ENCODE data around the gene ZBTB8OS.
"Not testable (repeated sequence)": the region's sequence is repeated elsewhere in the genome, so short reads cannot be mapped to it uniquely, and the experiment has no call there.

ZBTB8OS gene

DNA sequence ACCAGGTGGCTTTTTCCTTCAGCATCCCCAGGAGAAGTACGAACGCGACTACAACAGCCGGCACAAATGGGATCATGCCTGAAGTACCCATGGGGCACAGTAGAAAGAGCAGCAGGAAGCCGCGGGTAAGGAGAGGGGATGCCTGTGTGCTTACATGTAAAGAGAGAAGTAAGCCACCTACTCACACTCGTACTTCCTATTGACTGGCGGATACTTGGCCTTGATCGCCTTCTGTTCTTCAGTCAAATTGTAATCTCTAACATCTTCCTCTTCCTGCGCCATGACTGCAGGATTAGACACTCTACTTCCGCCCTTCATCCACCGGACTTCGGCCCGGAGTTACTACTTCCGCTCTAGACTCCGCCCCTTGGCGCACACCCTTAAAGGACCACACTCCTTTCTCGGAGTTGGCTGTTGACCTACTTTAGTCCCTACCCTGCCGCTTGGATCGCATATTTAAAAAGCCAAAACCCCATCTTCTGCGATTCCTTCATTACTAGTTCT lies at the start of gene ZBTB8OS:
Gene ZBTB8OS, minus strand, starts transcription at position 303 of the 504 bp plus-strand sequence. Its CDS starts 21 bp downstream, at position 282.
- DNase-seq = peak; percentile 53

DNA sequence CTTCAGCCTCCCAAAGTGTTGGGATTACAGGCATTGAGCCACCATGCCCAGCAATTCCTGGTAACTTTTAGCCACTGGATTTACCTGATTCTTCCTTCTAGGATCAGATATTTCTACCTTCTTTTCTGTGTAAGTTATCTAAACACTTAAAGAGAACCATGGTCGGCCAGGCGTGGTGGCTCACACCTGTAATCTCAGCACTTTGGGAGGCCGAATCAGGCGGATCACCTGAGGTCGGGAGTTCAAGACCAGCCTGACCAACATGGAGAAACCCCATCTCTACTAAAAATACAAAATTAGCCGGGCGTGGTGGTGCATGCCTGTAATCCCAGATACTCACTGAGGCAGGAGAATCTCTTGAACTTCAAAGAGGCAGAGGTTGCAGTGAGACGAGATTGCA lies 46.6 kb upstream of the ZBTB8OS start:
- not testable (repeated sequence) for DNase-seq

DNA sequence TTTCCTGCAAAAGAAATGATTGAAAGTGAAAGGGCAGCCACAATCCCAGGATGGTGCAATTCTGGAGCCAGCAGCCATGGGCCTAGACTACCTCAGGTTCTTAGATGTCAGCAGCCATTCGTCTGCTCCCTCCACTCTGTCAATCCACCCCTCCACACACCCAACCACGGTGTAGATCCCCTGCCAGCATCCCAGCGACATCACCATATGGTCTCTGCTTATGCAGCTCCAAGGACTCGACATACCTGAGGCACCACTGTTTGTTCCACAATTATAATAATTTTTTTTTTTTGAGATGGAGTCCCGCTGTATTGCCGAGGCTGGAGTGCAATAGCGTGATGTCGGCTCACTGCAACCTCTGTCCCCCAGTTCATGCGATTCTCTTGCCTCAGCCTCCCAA lies 45.7 kb upstream of the ZBTB8OS start:
- DNase-seq = no peak

DNA sequence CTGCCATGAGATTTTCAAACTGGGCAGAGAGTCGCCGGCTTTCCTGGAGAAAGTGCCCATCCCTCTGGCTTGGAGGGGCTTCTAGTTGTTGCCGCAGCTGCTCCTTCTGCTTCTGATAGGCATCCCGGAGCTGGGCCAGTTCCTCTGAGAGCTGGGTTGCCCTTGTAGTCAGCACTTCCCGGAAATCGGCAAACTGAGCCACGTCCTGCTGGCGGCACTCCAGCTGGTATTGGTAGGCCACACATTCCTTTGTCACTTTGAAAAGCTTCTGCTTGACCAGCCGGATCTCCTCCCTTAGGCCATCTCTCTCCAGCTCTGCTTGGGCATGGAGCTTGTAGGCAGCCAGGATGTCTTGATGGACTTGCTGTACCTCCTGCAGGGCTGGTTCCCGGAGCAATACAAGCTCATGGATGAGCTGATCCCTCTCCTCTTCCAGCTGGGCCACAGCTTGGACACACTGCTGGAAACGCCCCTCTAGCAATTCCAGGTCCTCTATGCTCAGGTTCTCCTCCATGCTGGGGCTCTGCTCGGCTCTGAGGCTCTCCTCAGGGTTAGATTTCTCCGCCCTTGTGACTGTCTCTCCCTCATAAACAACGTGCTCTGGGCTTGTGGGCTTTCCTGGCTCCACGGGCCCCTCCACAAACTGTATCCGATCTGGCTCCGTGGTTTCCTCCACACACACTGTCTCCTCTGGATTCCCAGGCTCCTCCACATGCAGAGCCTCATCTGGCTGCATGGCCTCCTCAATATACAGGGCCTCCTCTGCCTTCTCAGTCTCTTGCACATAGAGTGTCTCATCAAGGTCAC lies 45.0 kb upstream of the ZBTB8OS start:
- DNase-seq = no peak

DNA sequence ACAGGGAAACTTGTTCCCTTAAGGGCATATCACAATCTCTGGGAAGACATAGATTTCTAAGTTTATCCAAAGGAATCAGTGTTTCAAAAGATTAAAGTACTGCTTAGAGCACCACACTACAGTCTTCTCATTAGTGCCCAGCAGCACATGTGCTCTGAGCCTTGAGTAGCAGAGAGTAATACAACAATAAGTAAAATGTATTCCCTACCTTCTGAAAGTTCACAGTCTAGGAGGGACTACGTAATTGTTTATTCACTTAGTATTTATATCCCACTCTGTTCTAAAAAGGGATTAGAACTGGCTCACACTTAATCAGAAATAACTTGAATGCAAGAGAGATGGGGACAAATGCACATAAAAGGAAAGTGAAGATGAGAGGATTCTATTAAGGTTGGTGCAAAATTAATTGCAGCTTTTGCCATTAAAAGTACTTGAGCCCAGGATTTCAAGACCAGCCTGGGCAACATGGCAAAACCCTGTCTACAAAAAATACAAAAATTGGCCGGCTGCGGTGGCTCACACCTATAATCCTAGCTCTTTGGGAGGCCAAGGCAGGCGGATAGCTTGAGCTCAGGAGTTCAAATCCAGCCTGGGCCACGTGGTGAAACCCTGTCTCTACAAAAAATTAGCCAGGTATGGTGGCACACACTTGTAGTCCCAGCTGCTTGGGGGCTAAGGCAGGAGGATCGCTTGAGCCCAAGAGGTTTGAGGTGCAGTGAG lies 43.3 kb upstream of the ZBTB8OS start:
- no peak for DNase-seq

DNA sequence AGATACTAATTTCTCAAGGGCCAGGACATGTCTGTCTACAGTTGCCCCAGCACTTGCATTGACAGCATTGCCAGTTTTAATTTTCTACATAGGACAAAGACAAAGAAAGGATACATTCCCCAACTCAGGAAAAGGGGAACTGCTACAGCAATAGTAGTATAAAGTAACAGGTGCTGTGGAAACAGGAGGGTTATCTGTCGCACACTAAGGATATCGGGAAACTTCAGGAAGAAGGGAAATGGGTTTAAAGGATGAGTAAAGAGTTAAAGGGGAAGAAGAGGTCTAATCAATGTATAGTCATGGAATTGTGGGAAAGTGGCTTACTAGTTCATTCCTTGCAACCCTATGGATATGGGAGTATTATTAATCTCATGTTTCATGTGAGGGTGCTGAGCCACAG lies 36.0 kb upstream of the ZBTB8OS start:
- DNase-seq = no peak

DNA sequence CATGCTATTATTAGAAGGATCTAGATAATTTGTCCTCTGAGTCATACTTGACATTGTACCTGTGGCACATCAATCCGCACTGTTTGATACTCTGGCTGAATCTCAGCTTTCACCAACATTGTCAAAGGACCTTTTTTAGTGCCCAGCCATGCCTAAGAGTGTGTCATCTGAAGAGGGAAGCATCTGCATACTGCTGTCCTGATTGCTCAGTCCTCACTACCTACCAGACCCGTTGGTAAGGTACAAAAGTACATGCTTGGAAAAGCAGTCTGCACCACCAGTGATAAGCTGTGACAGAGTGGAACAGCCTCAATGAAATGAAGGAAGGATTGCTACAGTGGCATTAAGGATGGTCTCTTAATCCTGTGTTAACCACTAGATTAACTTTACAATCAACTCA lies 35.1 kb upstream of the ZBTB8OS start:
- no peak for DNase-seq

DNA sequence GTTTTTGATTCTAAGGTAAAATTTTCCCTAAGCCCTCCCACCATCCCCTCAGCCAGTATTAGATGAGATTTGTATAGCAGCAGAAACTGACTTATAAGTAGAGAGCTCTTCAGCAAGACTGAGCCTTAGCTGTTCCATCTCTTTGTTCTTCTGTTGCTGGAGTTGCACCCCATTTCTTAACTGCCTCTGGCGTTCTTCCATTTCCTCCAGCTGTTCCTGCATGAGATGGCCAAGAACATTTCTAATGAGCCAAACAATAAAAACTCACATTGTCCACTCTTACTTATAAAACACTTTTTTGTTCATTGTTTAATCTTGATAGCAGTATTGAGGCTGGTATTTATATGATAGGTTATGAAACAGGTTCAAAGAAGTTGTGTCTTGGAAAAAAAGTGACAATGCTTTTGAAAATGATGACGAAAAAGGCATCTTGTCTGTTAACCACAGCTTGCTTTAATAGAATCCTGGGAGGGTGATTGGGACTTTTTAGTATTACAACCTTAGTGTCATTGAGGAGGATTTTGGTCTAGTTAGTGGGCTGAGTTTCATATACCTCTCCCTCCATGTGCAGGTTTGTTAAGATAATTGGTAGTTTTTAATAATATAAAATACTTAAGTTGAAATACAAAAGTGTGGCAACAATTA lies 33.9 kb upstream of the ZBTB8OS start:
- no peak for DNase-seq

DNA sequence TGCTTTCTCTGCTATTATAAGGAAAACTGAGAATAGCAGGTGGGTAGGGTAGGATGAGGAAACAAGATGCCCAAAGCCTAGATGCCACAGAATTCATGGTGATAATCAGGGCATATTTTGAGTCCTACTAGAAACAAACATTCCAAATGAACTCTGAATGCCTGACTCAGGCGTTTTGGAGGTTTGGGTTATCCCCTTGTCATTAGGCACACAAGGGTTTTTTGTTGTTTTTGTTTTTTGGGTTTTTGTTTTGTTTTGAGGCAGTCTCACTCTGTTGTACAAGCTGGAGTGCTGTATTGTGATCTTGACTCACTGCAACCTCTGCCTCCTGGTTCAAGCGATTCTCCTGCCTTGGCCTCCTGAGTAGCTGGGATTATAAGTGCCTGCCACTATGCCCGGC lies 33.0 kb upstream of the ZBTB8OS start:
- DNase-seq = no peak

DNA sequence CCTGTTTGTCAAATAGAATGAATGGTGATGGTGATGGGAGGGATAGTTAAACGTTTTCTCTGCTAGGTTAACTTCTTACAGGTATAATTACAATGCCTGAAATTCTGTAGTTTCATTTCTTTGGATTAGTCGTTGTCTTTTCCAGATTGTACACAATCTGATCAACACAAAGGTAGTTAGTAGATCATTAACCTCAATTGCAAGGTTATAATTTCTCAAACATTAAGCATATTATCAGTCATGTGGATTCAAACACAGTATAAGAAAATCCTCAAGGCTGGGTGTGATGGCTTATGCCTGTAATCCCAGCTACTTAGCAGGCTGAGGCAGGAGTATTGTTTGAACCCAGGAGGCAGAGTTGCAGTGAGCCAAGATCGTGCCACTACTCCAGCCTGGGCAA lies 31.6 kb upstream of the ZBTB8OS start:
- DNase-seq = no peak

DNA sequence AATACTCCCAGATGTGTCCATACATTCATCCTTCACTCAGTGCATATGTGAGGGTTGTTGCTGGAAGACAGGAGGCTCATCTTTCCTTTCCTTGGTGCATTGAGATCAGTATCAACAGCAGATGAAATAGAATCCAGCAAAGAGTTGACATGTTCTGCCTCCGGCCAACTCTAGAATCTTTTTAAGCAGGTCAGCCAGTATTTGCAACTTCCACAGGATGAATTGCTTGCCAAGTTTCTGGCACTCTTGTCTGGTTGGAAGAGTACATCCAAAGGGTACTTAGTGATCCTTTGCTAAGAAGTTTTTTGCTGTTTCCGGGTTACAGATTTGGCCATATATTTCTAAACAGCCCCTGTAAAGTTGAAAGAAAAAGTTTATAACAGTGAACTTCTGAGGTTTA lies 31.2 kb upstream of the ZBTB8OS start:
- no peak for DNase-seq

DNA sequence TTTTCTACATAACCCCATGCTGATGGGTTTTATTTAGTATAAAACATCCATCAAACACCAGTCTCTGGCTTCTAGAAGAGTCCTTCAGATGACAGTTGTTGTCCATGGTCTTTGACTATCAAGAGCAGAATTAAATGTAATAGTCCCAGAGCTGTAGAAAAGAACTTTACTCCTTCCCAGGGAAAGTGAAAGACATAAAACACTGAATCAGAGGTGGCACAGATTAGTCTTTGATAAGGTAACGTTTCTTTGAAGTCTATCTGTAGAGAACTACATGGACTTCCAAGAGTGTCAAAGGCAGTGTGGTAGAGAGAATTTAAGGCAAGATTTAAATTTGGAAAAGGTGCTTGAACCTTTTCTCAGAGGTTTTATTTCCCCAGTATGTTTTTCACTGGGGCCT lies 30.3 kb upstream of the ZBTB8OS start:
- DNase-seq = no peak

DNA sequence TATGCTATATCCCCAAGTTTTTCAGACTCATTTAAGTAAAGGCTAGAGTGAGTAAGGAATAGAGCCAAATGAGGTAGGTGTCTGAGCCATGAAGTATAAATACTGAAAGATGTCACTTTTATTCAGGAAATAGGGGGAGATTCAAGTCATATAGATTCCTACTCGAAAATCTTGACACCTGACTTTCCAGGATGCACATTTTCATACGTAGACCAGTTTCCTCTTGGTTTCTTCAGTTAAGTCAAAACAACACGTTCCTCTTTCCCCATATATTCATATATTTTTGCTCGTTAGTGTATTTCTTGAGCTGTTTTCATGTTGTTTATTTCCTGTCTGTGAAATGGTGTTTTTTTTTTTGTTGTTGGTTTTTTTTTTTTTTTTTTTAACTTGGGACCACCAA lies 29.6 kb upstream of the ZBTB8OS start:
- not testable (repeated sequence) for DNase-seq

DNA sequence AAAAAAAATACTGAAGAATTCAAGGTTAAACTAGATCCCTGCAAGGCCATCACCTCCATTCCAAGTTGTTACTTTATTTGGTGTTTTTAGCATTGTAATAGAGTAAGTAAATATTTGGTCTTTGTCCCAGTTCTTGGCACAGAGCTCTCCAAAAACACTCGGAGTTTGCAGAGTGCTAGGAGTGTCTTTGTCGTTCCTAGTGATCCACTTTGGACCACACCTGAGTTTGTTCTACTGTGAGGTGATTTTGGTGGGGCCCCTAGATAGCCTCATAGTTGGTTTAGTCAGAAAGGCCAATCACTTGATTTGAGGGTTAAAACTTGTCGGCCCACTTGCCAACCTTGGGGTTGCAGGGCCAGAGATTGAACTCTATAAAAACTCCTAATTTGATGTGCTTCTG lies 26.6 kb upstream of the ZBTB8OS start:
- DNase-seq = no peak

DNA sequence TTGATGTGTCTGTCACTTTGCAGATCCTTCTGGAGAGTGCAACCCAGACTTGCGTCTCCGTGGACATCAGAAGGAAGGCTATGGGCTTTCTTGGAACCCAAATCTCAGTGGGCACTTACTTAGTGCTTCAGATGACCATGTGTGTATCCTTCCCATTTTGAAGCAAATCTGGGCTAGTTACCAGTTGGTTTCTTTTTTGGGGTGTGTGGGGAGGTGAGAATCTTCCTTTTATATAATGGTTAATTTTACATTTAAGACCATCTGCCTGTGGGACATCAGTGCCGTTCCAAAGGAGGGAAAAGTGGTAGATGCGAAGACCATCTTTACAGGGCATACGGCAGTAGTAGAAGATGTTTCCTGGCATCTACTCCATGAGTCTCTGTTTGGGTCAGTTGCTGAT lies 18.4 kb upstream of the ZBTB8OS start:
- not testable (repeated sequence) for DNase-seq

DNA sequence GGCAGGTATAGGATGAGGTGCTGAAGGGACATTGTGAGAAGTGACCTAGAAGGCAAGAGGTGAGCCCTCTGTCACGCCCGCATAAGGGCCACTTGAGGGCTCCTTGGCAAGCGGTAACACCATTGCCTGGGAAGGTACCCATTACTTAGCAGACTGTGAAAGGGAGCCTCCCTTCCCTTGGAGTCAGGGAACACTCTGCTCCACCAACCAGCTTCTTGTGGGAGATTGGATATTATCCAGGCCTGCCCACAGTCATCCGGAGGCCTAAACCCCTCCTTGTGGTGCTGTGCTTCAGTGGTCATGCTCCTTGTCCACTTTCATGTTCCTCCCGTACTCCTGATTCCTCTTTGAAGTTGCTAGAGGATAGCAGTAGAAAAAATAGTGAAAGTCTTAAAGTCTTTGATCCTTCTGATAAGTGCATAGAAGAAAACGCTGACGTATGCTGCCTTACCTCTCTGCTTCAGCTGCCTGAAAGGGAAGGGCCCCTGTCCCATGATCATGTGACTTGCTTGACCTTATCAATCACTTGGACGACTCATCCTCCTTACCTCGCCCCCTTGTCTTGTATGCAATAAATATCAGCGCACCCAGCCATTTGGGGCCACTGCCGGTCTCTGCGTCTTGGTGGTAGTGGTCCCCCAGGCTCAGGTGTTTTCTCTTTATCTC lies 16.7 kb upstream of the ZBTB8OS start:
- DNase-seq = no peak

DNA sequence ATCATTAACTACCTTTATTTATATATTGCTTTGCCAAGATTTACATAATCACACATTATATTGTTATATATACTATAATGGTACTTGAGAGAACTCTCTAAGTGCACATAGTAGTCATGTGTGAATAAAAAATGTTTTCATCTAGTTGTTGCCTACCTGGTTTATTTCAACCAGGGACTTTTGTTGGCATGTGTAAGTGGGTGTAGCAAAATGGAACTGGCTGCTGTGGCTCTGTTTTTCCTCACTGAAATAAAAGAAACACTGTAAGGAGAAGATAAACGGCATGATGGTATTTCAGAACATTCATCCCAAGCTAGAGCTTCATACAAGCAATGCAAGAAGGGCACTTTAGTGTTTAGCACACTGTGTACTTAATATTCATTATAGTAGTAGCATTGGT lies 15.6 kb upstream of the ZBTB8OS start:
- no peak for DNase-seq

DNA sequence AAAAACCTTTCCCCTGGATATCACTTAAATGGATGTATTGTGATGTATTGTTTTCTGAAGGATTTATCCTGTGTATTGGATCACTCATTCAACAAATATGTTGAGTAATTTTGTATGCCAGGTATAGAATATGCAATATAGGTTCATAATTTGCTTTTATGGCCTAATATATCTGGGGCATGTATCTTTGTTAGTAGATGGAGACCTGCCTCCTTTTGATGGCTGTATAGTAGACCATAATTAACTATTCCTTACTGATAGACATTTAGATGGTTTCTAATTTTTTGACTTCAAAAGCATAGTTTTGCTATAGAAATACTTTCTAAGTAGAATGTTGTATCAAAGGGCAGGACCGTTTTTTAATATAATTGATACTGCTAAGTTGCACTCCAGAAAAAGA lies 9.2 kb upstream of the ZBTB8OS start:
- DNase-seq = no peak

DNA sequence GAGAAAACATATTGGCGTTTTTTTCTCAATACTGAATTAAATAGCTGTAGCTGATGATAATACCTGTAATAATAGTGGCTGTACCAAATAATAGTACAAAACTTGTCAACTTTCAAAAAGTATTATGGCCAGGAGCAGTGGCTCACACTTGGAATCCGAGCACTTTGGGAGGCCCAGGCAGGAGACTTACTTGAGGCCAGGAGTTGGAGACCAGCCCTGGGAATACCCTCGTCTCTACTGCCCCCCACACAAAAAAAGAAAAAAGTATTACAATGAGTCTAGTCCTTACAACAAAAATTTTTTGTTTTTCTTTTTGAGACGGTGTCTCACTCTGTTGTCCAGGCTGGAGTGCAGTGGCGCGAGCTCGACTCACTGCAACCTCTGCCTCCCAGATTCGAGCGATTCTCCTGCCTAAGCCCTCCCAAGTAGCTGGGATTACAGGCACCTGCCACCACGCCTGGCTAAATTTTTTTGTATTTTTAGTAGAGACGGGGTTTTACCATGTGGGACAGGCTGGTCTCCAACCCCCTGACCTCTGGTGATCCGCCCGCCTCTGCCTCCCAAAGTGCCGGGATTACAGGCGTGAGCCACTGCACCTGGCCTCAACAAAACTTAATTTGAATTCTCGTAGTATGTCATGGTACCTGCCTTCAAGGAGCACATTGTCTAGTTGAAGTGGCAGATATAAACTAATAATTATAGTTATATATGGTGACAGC lies 2.1 kb upstream of the ZBTB8OS start:
- no peak for DNase-seq

DNA sequence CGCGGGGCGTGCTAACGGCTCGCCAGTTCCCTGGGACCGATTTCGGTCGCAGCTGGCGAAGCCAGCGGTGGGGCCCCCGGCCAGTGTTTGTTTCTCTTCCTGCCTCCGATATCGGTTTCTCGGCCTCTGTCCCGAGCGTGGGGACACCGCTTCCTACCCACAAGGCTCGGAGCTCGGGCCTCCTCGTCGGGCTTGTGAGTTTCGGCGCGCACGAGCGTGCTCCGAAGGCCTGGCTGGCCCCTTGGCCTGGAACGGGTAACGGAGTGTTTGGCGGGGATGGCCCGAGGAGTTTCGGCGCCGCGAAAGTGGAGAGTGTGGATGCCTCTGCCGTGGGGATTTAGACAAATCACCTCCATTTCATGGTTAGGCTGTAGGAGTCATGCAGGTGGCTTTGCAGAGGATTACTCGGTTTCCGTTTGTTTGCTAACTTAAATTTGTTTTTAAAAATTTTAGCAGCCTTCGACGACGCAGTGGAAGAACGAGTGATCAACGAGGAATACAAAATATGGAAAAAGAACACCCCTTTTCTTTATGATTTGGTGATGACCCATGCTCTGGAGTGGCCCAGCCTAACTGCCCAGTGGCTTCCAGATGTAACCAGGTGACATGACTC lies 1.2 kb upstream of the ZBTB8OS start:
- no peak for DNase-seq

DNA sequence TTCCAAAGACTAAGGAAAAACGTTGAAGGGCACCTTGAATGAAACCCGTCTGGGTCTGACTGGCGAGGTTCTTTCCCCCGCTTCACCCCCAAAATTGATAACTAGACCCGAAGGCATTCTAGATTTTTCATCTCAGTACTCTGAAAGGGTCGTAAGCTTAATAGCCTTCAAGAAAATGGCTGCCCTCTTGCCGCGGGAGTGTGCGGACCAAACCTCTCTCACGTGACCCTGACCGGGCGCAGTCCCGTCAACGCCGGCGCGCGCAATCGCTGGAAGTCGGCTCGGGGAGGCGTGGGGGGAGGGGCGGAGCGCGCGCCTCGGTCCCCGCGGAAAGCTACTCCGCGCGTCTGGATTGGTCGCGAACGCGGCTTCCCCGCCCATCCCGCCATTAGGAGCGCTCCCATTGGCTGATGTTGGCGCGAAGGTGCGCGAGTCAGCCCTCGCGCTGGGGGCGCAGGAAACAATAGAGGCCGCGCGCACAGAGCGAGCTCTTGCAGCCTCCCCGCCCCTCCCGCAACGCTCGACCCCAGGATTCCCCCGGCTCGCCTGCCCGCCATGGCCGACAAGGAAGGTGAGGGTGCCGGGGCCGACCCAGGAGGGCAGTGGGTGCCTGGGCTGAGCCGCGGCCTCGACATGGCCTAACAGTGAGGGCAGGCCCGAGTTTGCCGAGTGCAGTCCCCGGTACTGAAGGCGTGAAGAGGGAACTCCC lies 556 bp upstream of the ZBTB8OS start, which contains the start of gene RBBP4:
Gene RBBP4, plus strand, starts transcription at position 457 of the 709 bp plus-strand sequence. Its CDS starts 99 bp downstream, at position 556.
- DNase-seq = peak; percentile 68
